Activated CD8-positive, alpha-beta memory T cell treated with anti-CD3 and anti-CD28 coated beads for 48 hours (primary cell): ENCODE data around the gene ANKFY1.
"Not testable (repeated sequence)": the region's sequence is repeated elsewhere in the genome, so short reads cannot be mapped to it uniquely, and the experiment has no call there.

Experiments
- DNase-seq, 3 experiments: peaks; one replicate each; pipeline ENCODE4 v3.0.0-alpha.2; 2020; ENCODE audit warnings: low read depth in 2 of 3, low spot score in 2 of 3

The ANKFY1 gene

DNA sequence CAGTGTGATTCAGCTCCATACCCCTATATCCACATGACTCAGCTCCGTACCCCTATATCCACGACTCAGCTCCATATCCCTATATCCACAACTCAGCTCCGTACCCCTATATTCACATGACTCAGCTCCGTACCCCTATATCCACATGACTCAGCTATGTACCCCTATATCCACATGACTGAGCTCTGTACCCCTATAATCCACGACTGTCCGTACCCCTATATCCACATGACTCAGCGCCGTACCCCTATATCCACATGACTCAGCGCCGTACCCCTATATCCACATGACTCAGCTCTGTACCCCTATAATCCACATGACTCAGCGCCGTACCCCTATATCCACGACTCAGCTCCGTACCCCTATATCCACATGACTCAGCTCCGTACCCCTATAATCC lies 104.0 kb downstream of the ANKFY1 start:
- DNase-seq, result no peak

DNA sequence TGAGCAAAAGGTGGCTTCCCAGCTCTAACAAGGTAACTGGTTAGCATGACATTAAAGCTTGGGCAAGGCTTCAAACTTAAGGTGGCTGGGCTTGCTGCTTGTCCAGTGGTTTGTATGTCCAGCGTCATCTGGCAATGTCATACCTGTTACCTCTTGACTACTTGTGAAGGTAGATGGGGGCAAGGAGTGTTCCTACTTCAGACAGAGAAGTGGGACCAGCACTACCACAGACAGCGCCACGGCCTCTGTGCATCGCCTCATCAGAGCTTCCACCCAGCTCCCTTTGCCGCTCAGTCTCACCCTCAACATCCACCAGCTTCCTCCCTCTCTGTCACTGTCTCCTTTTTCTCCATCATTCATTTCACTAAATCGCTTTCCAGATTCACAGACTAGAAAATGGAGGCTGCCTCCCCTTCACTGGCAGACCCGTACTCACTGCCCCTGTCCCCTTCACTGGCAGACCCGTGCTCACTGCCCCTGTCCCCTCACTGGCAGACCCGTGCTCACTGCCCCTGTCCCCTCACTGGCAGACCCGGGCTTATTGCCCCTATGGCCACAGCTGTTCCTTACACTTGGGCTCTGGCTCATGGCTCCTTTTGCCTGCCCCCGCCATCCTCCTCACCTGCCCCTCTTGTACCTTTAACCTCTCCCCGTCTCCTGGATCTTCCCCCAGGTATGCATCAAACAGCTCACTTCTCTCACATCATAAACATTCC lies 106.0 kb downstream of the ANKFY1 start:
- no peak for DNase-seq

DNA sequence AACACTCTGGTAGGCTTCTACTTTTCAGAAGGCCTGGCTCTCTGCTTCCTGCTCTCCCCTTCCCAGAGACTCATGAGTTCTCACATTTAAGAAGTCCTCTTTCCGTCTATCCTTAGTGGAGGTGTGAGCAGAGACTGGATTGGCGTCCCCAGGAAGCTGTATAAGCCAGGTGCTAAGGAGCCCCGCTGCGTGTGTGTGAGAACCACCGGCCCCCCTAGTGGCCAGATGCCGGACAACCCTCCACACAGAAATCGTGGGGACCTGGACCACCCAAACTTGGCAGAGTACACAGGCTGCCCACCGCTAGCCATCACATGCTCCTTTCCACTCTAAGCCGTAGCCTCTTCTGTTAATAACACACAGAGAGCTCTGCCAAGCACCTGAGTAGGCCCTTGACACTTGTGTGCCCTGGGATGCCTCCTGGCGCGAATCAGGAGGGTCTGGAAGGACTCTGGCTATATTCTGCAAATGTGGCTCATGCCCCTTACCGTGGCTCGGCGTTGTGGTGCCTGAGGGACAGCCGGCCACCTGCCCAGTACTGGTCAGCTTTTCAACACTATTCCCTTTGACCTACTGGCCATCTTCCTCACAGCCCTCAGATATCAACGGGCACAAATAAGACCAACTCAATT lies 106.9 kb downstream of the ANKFY1 start:
- DNase-seq, result no peak

DNA sequence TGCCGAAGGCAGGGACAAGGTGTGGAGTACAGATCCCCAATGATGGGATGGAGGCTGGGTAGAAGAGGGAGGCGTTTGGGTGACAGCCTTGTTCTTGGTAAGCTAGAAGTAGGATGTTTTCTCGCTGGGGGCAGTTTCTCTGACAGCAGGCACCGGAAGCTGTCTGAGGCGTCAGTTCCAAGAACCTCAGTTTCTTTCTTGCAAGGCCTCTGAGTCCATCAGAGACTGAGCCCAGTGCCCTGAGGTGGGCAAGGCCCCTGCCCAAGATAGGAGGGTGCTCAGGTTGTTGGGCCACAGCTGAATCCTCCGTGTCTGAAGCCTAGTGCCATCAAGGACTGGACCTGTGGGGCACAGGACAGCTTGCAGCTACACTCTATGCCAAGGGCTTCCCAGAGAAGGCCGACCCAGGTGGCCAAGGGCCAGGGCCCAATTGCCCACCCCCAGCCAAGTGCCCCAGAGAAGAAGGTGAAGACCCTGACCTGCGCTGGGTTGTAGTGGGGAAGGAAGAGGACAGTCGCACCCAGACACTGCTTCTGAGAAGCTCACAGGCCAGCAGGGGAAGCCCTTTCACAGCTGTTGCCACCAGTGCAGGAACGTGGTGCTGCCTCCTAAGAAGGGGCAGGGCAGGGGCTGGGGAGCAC lies 107.7 kb downstream of the ANKFY1 start:
- no peak for DNase-seq

DNA sequence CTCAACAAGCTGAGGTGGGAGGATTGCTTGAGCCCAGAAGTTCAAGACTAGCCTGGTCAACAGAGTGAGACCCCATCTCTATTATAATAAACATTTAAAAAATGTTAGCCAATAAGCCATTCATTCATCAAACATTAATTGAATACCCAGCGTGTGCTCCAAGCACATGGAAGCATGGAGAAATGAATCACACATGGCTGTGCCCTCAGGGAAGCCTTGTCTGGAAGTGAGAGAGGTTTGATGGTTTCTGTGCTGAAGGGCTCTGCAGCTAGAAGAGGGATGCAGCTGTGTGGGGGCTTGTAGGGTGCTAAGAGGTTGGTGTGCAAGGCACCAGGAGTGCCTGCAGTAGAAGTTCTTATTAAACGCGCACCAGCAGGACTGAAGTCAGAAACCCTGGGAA lies 109.6 kb downstream of the ANKFY1 start:
- no peak for DNase-seq

DNA sequence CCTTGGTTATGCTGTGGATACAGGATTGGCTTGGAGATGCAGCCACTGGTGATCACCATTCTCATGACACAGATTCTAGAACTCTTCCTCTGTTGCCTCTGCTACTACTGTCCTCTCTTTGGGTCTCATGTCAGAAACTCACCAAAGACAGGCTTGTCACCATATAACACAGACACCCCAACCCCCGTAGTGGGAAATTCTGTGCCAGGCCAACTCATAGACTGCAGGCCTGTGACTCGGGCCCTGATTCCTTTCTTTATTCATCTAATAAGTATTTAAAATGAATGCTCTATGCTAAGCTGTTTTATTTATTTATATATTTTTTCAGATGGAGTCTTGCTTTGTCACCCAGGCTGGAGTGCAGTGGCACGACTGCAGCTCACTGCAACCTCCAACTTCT lies 111.3 kb downstream of the ANKFY1 start:
- no peak for DNase-seq

DNA sequence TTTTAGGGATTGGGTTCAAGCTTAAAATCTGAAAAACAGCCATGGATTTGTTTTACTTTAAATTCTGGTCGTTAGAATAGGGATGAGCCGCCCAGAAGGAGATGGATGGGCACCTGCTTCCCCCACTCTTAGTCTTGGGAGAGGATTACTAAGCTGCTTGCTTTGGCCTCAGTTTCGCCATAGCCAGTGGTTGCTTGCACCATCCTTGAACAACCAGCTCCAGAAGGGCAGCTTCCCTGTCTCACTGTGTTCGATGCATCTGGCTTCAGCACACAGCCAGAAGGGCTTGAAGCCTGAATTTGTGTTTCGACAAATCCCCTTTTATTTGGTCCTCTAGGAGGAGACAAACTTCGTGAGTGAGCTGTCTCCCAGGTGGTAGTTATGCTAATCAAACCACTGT lies 113.7 kb downstream of the ANKFY1 start:
- DNase-seq, result no peak

DNA sequence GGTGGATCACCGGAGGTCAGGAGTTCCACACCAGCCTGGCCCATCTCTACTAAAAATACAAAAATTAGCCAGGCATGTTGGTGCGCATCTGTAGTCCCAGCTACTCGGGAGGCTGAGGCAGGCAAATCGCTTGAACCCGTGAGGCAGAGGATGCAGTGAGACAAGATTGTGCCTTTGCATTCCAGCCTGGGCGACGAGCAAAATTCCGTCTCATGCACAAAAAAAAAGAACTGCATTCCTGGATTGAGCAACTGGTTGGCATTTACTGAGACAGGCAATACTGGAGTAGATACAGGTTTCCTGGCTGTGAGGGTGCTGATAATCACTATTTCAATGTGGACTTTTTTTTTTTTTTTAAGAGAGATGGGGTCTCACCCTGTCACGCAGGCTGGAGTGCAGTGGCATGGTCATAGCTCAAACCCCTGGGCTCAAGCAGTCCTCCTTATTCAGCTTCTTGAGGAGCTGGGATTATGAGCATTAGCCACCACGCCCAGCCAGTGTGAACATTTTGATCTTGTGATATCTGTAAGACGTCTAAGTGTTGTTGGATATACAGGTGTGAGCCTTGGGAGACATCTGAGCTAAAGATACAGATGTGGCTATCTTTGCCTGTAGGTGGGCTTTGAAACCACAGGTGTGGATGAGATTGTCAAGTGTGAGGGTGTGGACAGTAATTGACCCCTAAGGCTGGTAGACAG lies 115.0 kb downstream of the ANKFY1 start:
- no peak for DNase-seq

DNA sequence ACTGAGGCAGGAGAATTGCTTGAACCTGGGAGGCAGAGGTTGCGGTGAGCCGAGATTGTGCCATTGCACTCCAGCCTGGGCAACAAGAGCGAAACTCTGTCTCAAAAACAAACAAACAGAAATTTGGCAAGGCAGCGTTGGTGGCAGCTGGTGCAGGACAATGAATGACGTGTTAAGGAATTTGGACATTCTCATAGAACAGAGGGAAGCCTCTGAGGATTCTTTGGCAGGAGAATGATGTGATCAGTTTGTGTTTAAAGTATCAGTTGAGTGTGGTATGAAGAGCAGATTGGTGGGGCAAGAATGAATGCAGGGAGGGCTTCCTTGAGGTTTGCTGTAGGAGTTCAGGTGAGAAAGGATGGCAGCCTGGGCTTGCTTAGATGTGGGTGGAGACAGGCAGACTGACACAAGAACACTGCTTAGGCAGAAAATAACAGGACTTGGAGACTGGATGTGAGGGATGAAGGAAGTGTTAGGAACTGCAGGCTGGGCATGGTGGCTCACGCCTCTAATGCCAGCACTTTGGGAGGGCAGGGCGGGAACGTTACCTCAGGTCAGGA lies 115.9 kb downstream of the ANKFY1 start:
- no peak for DNase-seq

DNA sequence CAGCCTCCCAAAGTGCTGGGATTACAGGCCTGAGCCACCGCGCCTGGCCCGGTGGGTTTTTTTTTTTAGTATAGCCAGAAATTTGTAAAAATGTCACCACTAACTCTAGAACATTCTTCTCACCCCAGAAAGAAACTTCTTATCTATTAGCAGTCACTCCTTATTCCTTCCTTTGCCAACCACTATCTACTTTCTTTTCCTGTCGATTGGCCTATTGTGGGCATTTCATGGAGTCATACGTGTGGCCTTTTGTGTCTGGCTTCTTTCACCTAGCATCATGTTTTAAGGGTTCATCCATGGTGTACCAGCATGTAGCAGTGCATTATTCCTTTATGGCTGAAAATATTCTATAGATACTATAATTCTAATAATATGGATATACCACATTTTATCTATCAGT lies 117.1 kb downstream of the ANKFY1 start:
- no peak for DNase-seq

DNA sequence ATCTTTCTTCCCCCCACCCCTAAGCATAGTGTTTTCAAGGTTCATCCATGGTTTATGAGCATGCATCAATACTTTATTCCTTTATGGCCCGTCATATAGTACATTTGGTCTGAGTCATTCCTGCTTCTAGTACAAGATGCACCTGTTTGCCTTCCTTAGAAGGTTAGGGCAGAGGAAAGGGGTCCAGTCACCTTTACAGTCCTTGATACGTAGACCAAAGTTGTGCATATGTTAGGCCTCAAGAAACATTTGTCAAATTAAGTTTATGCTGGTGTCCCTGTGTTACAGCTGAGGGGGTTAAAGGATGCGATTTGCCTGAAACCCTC lies 119.4 kb downstream of the ANKFY1 start:
- DNase-seq, result no peak

DNA sequence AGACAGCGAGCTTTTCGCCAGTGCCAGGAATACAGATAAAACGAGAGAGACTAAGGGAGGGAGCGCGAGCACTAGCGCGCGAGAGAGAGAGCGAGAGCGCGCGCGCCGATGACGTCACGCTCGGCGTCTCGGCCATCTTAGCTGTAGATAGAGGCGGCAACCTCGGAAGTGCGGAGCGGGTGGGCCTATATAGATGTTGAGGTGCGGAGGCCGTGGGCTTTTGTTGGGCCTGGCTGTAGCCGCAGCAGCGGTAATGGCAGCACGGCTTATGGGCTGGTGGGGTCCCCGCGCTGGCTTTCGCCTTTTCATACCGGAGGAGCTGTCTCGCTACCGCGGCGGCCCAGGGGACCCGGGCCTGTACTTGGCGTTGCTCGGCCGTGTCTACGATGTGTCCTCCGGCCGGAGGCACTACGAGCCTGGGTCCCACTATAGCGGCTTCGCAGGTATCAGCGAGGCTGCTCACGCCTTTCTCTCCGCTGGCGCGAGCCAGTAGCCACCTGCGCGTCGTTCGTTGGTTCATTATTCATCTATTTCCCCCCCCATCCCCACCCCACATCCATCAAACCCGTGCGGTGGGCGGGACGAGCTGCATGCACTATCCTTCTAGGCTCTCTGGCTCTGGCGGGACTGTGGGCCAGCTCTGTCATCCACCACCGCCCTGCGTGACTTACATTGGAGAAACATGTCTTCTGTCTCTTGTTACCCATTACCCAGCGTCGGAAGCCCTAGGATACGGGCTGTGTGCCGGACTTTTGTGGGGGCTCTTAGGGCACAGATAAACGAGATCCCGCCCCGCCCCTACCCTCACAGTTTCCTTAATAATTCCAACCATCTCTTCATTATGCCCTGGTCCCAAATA lies 120.0 kb downstream of the ANKFY1 start:
- peak; percentile 59 to 78 (median 68) for DNase-seq

DNA sequence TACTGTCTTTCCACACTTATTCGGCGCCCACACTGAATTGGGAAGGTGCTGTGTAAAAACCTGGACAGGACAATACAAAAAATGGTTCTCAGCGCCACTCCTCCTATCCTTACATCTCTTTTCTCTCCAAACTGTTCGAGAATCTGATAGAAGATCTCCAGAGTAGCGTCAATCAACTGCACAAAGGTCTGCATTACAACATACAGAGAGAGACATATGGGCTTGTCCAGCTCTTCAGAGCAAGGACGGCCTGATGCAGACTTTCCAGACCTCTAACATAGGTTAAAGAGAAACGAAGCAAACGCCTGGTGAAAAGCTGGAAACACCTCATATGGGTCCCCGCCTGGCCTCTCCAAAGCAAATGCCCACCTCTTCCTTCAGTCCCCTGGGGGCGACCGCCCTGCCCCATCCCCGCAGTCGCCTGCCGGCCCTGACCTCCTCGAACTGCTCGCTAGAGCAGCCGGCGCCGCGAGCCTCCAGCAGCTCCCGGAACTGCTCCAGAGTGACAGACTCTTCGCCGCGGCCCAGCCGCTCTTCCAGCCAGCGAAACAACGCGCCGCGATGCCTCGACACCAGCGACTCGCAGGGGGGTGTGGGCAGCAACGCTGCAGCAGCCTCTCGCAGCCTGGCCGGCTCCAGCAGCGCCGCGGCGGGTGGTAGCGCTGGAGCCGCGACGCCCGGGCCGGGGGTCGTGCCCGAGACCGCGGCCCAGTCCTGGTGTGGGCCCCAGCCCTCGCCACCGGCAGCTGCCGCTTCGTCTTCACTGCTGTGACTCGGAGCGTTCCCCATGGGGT lies 121.5 kb downstream of the ANKFY1 start:
- peak in 1 of 3 experiments; percentile 22 for DNase-seq

DNA sequence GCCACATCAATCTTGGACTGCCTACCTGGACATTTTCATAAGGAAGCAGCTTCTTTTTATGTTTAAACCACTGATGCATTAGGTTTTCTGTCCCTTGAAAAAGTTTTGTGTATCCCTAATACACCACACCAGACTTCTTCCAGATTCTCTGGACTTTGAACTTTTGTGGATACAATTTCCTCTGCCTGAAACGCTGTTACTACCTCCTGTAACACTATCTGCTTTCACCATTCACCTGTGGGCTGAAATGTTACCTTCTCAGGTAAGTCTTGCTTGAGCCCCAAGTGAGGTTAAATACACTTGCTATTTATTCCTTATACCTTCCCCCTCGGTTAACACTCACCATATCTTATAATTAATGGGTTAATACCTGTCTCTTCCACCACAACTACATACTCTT lies 123.7 kb downstream of the ANKFY1 start:
- DNase-seq, result no peak

DNA sequence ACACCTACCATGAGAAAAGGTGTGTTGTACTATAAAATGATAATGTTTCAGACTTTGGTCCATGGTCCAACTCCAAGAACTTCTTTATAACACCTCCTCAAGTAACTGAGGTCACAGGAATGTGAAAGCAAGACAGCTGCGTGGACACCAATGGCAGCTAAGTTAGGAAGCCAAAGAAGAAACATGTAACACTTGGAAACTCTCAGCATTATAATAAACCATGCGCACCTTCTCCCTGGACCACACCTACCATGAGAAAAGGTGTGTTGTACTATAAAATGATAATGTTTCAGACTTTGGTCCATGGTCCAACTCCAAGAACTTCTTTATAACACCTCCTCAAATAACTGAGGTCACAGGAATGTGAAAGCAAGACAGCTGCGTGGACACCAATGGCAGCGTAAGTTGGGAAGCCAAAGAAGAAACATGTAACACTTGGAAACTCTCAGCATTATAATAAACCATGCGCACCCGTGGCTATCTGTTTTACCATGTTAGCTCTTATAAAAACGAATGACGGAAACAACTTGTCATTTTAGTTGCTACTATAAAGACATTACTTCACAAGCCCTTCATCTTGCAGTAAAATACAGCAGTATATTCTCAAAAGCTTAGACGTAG lies 124.8 kb downstream of the ANKFY1 start:
- DNase-seq, result not testable (repeated sequence)

DNA sequence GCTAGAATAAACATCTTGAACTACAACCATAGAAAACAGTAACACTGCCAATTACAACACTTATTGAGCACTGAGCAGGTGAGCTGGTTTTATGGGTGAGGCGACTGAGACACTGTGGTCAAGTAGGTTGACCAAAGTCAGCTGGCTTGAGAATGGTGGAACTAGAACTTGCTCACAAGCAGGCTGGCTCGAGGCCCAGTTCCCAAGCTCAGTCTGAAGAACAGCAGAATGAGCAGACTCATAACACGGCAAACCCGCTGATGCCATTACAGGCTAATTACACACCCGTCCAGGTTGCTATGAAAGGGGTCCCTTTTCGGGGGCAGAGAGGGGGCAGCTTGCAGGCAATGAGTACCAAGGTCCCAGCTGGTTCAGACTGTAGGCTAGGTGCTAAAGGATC lies 127.4 kb downstream of the ANKFY1 start:
- DNase-seq, result no peak

DNA sequence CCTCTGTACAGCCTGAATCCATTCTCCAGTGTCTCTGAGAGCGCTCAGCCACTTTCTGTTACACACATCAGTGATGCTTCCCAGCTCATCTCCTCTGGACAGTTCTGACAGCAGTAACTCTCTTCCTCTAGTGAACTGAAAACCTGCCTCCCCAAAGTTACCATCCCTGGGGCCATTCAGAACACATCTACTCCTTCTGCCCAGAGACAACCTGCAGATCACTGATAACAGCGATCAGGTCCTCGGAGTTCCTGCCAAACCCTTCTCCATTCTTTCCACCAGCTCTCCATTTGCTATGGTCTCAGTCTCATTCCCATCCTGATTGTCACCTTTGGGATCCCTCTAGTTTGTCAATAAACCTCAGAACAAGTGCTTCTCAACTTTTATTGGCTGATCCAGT lies 128.3 kb downstream of the ANKFY1 start:
- no peak for DNase-seq

DNA sequence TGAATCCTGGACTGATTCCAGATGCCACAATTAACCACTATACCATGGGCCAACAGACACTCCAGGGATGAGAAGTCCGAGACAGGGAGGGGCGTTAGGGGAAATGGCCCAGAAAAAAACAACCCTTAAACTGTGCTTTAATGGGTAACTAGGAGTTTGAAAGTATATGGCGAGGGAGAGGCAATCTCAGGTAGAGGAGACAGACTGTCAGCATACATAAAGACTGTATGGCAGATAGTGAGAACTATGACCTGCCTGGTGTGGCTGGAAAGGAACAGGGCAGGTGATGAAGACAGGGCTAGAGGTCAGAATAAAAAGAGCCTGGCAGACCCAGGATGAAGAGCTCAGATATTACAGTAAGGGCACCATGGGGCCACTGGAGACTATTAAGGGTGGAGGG lies 129.1 kb downstream of the ANKFY1 start:
- no peak for DNase-seq

DNA sequence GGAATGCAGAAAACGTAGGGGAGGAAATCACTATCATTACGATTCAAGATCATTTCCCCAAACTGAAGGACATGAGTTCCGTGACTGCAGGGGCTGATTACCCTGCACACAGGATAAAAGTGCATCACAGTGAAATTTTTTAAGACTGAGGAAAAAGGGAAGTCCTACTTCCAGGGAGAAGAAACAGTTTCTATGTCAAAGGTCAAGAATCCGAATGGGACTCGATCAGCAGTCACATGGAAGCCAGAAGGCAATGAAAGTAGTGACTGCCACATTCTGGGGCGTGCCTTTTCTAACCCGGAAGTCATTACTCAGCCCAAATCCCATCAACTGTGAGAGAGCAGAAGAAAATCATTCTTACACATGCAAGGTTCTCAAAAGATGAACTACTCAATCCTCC lies 133.1 kb downstream of the ANKFY1 start:
- DNase-seq, result no peak

DNA sequence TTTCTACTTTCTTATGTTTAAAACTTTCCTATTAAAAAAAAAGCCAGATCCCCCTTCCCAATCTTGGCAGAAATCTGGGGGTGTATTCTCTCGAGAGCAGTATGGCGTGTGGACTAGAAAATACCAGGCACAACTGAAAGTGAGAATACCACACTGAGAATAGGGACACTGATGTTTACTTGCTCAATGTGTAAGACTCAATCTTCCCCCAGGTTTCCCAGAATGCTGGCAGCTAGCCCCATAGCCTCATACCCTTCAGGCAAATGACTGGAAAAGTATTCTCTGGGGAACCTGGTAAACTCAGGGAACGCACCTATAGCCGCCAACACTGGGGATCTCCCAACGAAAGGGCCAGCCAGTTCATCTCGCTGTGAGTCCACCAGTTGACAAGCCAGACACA lies 136.2 kb downstream of the ANKFY1 start:
- no peak for DNase-seq
